HCT116 (cell line): ENCODE data around the gene CBFA2T3. TPM values are rescaled to one million over a fixed set of nuclear protein-coding genes. Genes with fewer than 3 reads are reported as not detected.
A peak's percentile ranks its signal among the peaks of the same experiment; 100 is the strongest.

Experiments used
- ATAC-seq: fragments of 200-7000 bp; cut with Tn5 transposase; 2 replicates; pipeline ENCODE4 v1.9.1; 2020; ENCODE audit warnings: mild to moderate bottlenecking, moderate library complexity
- BruUV-seq: library from RNA; stranded (reverse); fragments of 400-500 nt; replicated peaks from 2 replicates; lab custom pipeline; 2021; lab: Mats Ljungman, UMichigan
- CTCF ChIA-PET: fragments of 300-600 bp; sonication (Branson Sonifier 250); formaldehyde crosslinking; loops from one replicate; lab custom pipeline; 2021; ENCODE audit warnings: antibody characterized with exemption; lab: Charles Lee
- POLR2A ChIA-PET: fragments of 300-600, 350-600 bp; sonication (Branson Sonifier 250); formaldehyde crosslinking; loops from one replicate; lab custom pipeline; 2021; ENCODE audit warnings: antibody characterized with exemption; lab: Charles Lee
- RAD21 ChIA-PET, 2 experiments: fragments of 300-600 bp; sonication (Branson Sonifier 250); formaldehyde crosslinking; loops; one replicate each; lab custom pipeline; 2023; ENCODE audit warnings: low total read pairs in 2 of 2; ENCODE audit not compliant: uncharacterized antibody in 2 of 2, unreplicated experiment in 2 of 2, low non-redundant PET in 1 of 2; lab: Charles Lee
- DNase-seq: peaks from one replicate; pipeline ENCODE4 v3.0.0-alpha.2; 2010; ENCODE audit warnings: low read depth, low spot score
- H2AFZ ChIP-seq: fragments of 200-600 bp; shearing (Covaris generic), sonication (generic); 2 replicates; pipeline ENCODE4 v1.6.1; 2017; ENCODE audit warnings: low read depth, mixed run types, mixed read lengths, antibody characterized with exemption, low read length; ENCODE audit not compliant: poor library complexity, severe bottlenecking
- H3K27ac ChIP-seq: 2 replicates; pipeline ENCODE4 v1.5.1; 2012; ENCODE audit warnings: low read depth, low read length
- H3K27me3 ChIP-seq: fragments of 200-600 bp; sonication (generic); 2 replicates; pipeline ENCODE4 v1.6.1; 2016; ENCODE audit warnings: mixed run types, low read length, mixed read lengths; ENCODE audit not compliant: insufficient read depth
- H3K36me3 ChIP-seq, 2 experiments: fragments of 200-500 bp in 1 of 2; fragments of 200-600 bp in 1 of 2; sonication (Bioruptor generic) in 1 of 2; sonication (generic) in 1 of 2; 2 replicates each; pipeline versions ENCODE4 v1.5.1 to v1.6.1; 2014 to 2016; ENCODE audit warnings: low read length in 2 of 2, inconsistent platforms in 1 of 2, mixed read lengths in 1 of 2, mixed run types in 1 of 2; ENCODE audit not compliant: insufficient read depth in 2 of 2, control insufficient read depth in 1 of 2
- H3K4me1 ChIP-seq, 2 experiments: fragments of 200-600 bp in 1 of 2; sonication (generic) in 1 of 2; 2 replicates each; pipeline versions ENCODE4 v1.5.1 to v1.6.1; 2012 to 2017; ENCODE audit warnings: low read length in 2 of 2, inconsistent platforms in 1 of 2, mild to moderate bottlenecking in 1 of 2, mixed read lengths in 1 of 2, mixed run types in 1 of 2, moderate library complexity in 1 of 2; ENCODE audit not compliant: insufficient read depth in 2 of 2, control insufficient read depth in 1 of 2
- H3K4me2 ChIP-seq: fragments of 200-600 bp; sonication (generic); 2 replicates; pipeline ENCODE4 v1.6.1; 2017; ENCODE audit warnings: mixed run types, low read length, mixed read lengths
- H3K4me3 ChIP-seq, 2 experiments: fragments of 200-600 bp in 1 of 2; sonication (generic) in 1 of 2; replicated peaks in 1 of 2; 2 replicates each; pipeline ENCODE4 v1.5.1; 2011 to 2016; ENCODE audit warnings: low read length in 2 of 2, control low read depth in 1 of 2, low read depth in 1 of 2, mild to moderate bottlenecking in 1 of 2, mixed read lengths in 1 of 2, mixed run types in 1 of 2
- H3K79me2 ChIP-seq: fragments of 200-600 bp; sonication (generic); 2 replicates; pipeline ENCODE4 v1.6.1; 2017; ENCODE audit warnings: mild to moderate bottlenecking, mixed run types, low read length, moderate library complexity, mixed read lengths; ENCODE audit not compliant: insufficient read depth
- H3K9ac ChIP-seq: fragments of 200-600 bp; sonication (generic); 2 replicates; pipeline ENCODE4 v1.6.1; 2016; ENCODE audit warnings: low read length, mixed read lengths
- H3K9me2 ChIP-seq: fragments of 200-600 bp; sonication (generic), shearing (Covaris generic); 2 replicates; pipeline ENCODE4 v1.6.1; 2017; ENCODE audit warnings: mixed run types, mild to moderate bottlenecking, moderate library complexity; ENCODE audit not compliant: insufficient read depth
- H3K9me3 ChIP-seq, 2 experiments: fragments of 200-500 bp in 1 of 2; fragments of 200-600 bp in 1 of 2; sonication (Bioruptor generic) in 1 of 2; sonication (generic) in 1 of 2; 2 replicates each; pipeline ENCODE4 v1.6.1; 2014 to 2017; ENCODE audit warnings: low read length in 2 of 2, mixed read lengths in 2 of 2, inconsistent platforms in 1 of 2, low read depth in 1 of 2, mild to moderate bottlenecking in 1 of 2, mixed run types in 1 of 2, moderate library complexity in 1 of 2; ENCODE audit not compliant: control insufficient read depth in 1 of 2, insufficient read depth in 1 of 2
- H4K20me1 ChIP-seq: fragments of 200-600 bp; sonication (generic), shearing (Covaris generic); 2 replicates; pipeline ENCODE4 v1.6.1; 2017; ENCODE audit warnings: mixed run types, mild to moderate bottlenecking, moderate library complexity; ENCODE audit not compliant: insufficient read depth
- EGR1 ChIP-seq: IDR thresholded peaks from 2 replicates; pipeline ENCODE4 v1.6.1; 2012; ENCODE audit warnings: low read depth
- EZH2phosphoT487 ChIP-seq: fragments of 200-600 bp; IDR thresholded peaks from 2 replicates; pipeline ENCODE4 v1.6.1; 2018; ENCODE audit warnings: antibody characterized with exemption, borderline replicate concordance
- SRF ChIP-seq: IDR thresholded peaks from 2 replicates; pipeline ENCODE4 v1.6.1; 2012; ENCODE audit warnings: low read depth
- ZBTB33 ChIP-seq: IDR thresholded peaks from 2 replicates; pipeline ENCODE4 v1.6.1; 2011; ENCODE audit warnings: mild to moderate bottlenecking, low read length, moderate library complexity; ENCODE audit not compliant: insufficient replicate concordance; ENCODE audit errors: extremely low read depth
- intact Hi-C: fragments of 100-400 bp; cut with micrococcal nuclease; formaldehyde crosslinking; loops from 2 replicates; pipeline ENCODE4 v1.10.0; 2022
- total RNA-seq: library from RNA; stranded (reverse); gene quantifications from one replicate; pipeline ENCODE4 v1.2.1, GENCODE V29; 2021; ENCODE audit not compliant: unreplicated experiment

CBFA2T3 gene
- total RNA-seq, 1 experiment from 2014 or later: 19.1 TPM

- no peak for TF ChIP-seq ZBTB33
These were observed 89.0 kb downstream of the CBFA2T3 start (continued) for GRCh38 chr16:88888057-88888456.

GRCh38 chr16:88886845-88887521 lies 90.0 kb downstream of the CBFA2T3 start:
- TF ChIP-seq EGR1 (no peak), SRF (no peak)
- H2AFZ ChIP-seq: no peak overlapping the region
- intact Hi-C loops: no loop called here
- no peak overlapping the region for H3K4me2 ChIP-seq
- BruUV-seq: no TSS peak
- ChIA-PET CTCF (no interaction called here), POLR2A (no interaction called here), RAD21 (no interaction called here)
- H3K27ac ChIP-seq: peak overlapping the region; percentile 4; the same call in 1 of the 2 replicates
- no peak overlapping the region for H3K9ac ChIP-seq
- H3K27me3 ChIP-seq: no peaks in the 10 kb centered on the region
- no peaks in the 10 kb centered on the region for H3K79me2 ChIP-seq
- H4K20me1 ChIP-seq: no peaks in the 10 kb centered on the region
- H3K9me2 ChIP-seq: no peaks in the 10 kb centered on the region
- ATAC-seq (no peak), DNase-seq (no peak)
- H3K9me3 ChIP-seq: no peaks in the 10 kb centered on the region
- H3K4me3 ChIP-seq: no peak overlapping the region
- H3K4me1 ChIP-seq: peaks cover 7 to 22% of the 10 kb centered on the region in 2 experiments; a peak in 3 of 4 replicates
- H3K36me3 ChIP-seq: peaks cover 0 to 6% of the 10 kb centered on the region in 2 experiments; a peak in 1 of 4 replicates

GRCh38 chr16:88886420-88886844 lies 90.6 kb downstream of the CBFA2T3 start:
- Histone ChIP-seq H3K4me2 (no peak overlapping the region), H3K9ac (no peak overlapping the region), H3K4me1 (peaks cover 7 to 22% of the 10 kb centered on the region in 2 experiments; a peak in 3 of 4 replicates), H4K20me1 (no peaks in the 10 kb centered on the region), H3K9me3 (no peaks in the 10 kb centered on the region), H3K36me3 (peaks cover 0 to 6% of the 10 kb centered on the region in 2 experiments; a peak in 1 of 4 replicates)
- no TSS peak for BruUV-seq
- no peak for DNase-seq
- no peak for TF ChIP-seq EZH2phosphoT487
- TF ChIP-seq, all 23 proteins: peak for 0
- ChIA-PET POLR2A (no interaction called here), CTCF (no interaction called here), RAD21 (no interaction called here)
- Histone ChIP-seq H2AFZ (no peak overlapping the region), H3K27me3 (no peaks in the 10 kb centered on the region), H3K9me2 (no peaks in the 10 kb centered on the region), H3K27ac (no peak overlapping the region; the same call in 1 of the 2 replicates), H3K4me3 (no peak overlapping the region), H3K79me2 (no peaks in the 10 kb centered on the region)
- no peak for ATAC-seq
- intact Hi-C loops: no loop called here
